ENCODE data around the gene SLC10A6. TPM values are rescaled to one million over a fixed set of nuclear protein-coding genes. Genes with fewer than 3 reads are reported as not detected.

SLC10A6 gene
- polyA plus RNA-seq, 2 of the 4 experiments (the other 2 are of a cell fraction), result not detected

GRCh38 chr4:86840858-86841257 is 8.3 kb downstream of the SLC10A6 start:
- WGBS (ENCODE audit: missing lambda C conversion rate), result 24% methylated on average over 1 of the region's 1 CpG
- no peak overlapping the region for H3K4me3 ChIP-seq
- H3K9me3 ChIP-seq, result no peaks in the 10 kb centered on the region
- ChIA-PET CTCF (no interaction called here), POLR2A (no interaction called here)
- no peak for DNase-seq (ENCODE audit: low read depth in 1 of 2, low spot score in 1 of 2)
- no peak overlapping the region for H3K4me2 ChIP-seq
- no peak for FAIRE-seq
- TF ChIP-seq ZSCAN20 (CRISPR knock-in tag; IDR thresholded peaks at IDR 0.05) (no peak), MAX (IDR thresholded peaks at IDR 0.05) (no peak), KDM5A (IDR thresholded peaks at IDR 0.05) (no peak)
- H3K4me1 ChIP-seq, result no peaks in the 10 kb centered on the region
- ATAC-seq, result no peak
- H3K27ac ChIP-seq, result no peak overlapping the region

- TF ChIP-seq FOSL2 (IDR thresholded peaks at IDR 0.05) (no peak), FOSL2 (CRISPR knock-in tag; IDR thresholded peaks at IDR 0.05) (no peak), BCL3 (IDR thresholded peaks at IDR 0.05) (no peak), ELK1 (IDR thresholded peaks at IDR 0.05; ENCODE audit: low read depth, low read length) (no peak), HOXA7 (CRISPR knock-in tag; IDR thresholded peaks at IDR 0.05) (no peak), TP53 (CRISPR knock-in tag; IDR thresholded peaks at IDR 0.05) (no peak), NPAS2 (CRISPR knock-in tag; IDR thresholded peaks at IDR 0.05; ENCODE audit: borderline replicate concordance) (no peak), HOXB5 (CRISPR knock-in tag; IDR thresholded peaks at IDR 0.05) (no peak), HES2 (IDR thresholded peaks at IDR 0.05) (no peak), SMC3 (IDR thresholded peaks at IDR 0.05) (no peak), RNF2 (IDR thresholded peaks at IDR 0.05; ENCODE audit: borderline replicate concordance, low read depth) (no peak), CHD2 (IDR thresholded peaks at IDR 0.05; ENCODE audit: low read length, partially characterized antibody) (no peak), KDM1A (IDR thresholded peaks at IDR 0.05; ENCODE audit: low read depth) (no peak), ZNF302 (CRISPR knock-in tag; IDR thresholded peaks at IDR 0.05) (no peak), CBX2 (IDR thresholded peaks at IDR 0.05; ENCODE audit: borderline replicate concordance, low read depth) (no peak), MAFK (IDR thresholded peaks at IDR 0.05; ENCODE audit: partially characterized antibody) (no peak), KDM5A (IDR thresholded peaks at IDR 0.05) (no peak), CBX8 (IDR thresholded peaks at IDR 0.05) (no peak), EP300 (IDR thresholded peaks at IDR 0.05) (no peak)
- Histone ChIP-seq H3K4me1 (no peaks in the 10 kb centered on the region), H3K9me3 (no peaks in the 10 kb centered on the region), H3K4me3 (no peak overlapping the region), H3K4me2 (no peak overlapping the region), H3K27ac (no peak overlapping the region)
- ChIA-PET CTCF (no interaction called here), POLR2A (no interaction called here)
- 70% methylated on average over 5 of the region's 5 CpGs for WGBS (ENCODE audit: missing lambda C conversion rate)
- ATAC-seq (no peak), DNase-seq (ENCODE audit: low read depth in 1 of 2, low spot score in 1 of 2) (no peak), FAIRE-seq (no peak)
Observed at GRCh38 chr4:86837691-86838503, 11.3 kb downstream of the SLC10A6 start.

- POLR2A ChIA-PET, result no interaction called here
- WGBS (ENCODE audit: missing lambda C conversion rate), result 82% methylated on average over 3 of the region's 3 CpGs
- no peak for DNase-seq (ENCODE audit: low read depth in 1 of 2, low spot score in 1 of 2)
- H3K4me1 ChIP-seq, result peaks cover 10% of the 10 kb centered on the region; the same call in 2 of the 3 replicates
- CTCF ChIA-PET, result no interaction called here
- no peak overlapping the region for H3K4me2 ChIP-seq
- ATAC-seq, result no peak
- no peak for FAIRE-seq
- no peak overlapping the region for H3K4me3 ChIP-seq
- TF ChIP-seq MAFK (IDR thresholded peaks at IDR 0.05; ENCODE audit: partially characterized antibody) (peak; percentile 24), RAD21 (conservative IDR thresholded peaks at IDR 0.05 in 1 of 2, IDR thresholded peaks at IDR 0.05 in 1 of 2) (no peak)
- H3K9me3 ChIP-seq, result no peaks in the 10 kb centered on the region
- H3K27ac ChIP-seq, result no peak overlapping the region
Observed at GRCh38 chr4:86835677-86836076, 13.5 kb downstream of the SLC10A6 start.
